ENCODE results near the gene HS3ST4. TPM values are rescaled to one million over a fixed set of nuclear protein-coding genes. Genes with fewer than 3 reads are reported as not detected.

The HS3ST4 gene
- polyA plus RNA-seq, 1 experiment, result not detected

DNA sequence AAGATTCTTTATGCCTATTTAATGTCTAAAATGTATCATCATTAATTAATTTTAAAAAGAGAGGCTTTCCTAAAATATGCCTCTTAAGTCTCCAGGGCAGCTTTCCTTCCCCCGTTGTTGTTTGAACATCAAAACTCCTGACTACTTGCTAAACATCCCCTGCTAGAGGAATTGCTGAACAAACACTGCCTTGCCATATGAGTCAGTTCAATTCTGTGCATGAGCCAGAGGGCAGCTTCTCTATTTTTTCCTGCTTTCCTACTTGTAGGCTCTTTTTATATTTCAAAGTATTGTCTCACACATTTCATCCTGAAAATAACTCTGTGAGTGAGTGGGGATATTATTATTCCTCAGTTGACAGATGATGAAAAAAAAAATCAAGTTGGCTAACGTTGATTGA is 143.4 kb downstream of the HS3ST4 start:
- ChIA-PET POLR2A (no interaction called here), CTCF (no interaction called here)
- DNase-seq (ENCODE audit: low read depth), result no peak
- TF ChIP-seq, protein P1, sequence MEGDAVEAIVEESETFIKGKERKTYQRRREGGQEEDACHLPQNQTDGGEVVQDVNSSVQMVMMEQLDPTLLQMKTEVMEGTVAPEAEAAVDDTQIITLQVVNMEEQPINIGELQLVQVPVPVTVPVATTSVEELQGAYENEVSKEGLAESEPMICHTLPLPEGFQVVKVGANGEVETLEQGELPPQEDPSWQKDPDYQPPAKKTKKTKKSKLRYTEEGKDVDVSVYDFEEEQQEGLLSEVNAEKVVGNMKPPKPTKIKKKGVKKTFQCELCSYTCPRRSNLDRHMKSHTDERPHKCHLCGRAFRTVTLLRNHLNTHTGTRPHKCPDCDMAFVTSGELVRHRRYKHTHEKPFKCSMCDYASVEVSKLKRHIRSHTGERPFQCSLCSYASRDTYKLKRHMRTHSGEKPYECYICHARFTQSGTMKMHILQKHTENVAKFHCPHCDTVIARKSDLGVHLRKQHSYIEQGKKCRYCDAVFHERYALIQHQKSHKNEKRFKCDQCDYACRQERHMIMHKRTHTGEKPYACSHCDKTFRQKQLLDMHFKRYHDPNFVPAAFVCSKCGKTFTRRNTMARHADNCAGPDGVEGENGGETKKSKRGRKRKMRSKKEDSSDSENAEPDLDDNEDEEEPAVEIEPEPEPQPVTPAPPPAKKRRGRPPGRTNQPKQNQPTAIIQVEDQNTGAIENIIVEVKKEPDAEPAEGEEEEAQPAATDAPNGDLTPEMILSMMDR (IDR thresholded peaks at IDR 0.05; ENCODE audit: insufficient read depth, low read depth, low read length), result no peak
- Histone ChIP-seq H3K27me3 (ENCODE audit: control insufficient read depth, insufficient read depth, low read length) (no peaks in the 10 kb centered on the region), H3K4me3 (ENCODE audit: low read depth, low read length) (no peak overlapping the region), H3K36me3 (ENCODE audit: control insufficient read depth, insufficient read depth, low read length) (no peaks in the 10 kb centered on the region)

GRCh38 chr16:25838724-25839186 is 147.0 kb downstream of the HS3ST4 start:
- TF ChIP-seq, protein P1 (IDR thresholded peaks at IDR 0.05; ENCODE audit: insufficient read depth, low read depth, low read length), result peak; percentile 73
- Histone ChIP-seq H3K27me3 (ENCODE audit: control insufficient read depth, insufficient read depth, low read length) (no peaks in the 10 kb centered on the region), H3K4me3 (ENCODE audit: low read depth, low read length) (no peak overlapping the region), H3K36me3 (ENCODE audit: control insufficient read depth, insufficient read depth, low read length) (no peaks in the 10 kb centered on the region)
- DNase-seq (ENCODE audit: low read depth), result peak; percentile 4
- POLR2A ChIA-PET, result no interaction called here
- CTCF ChIA-PET, result interaction anchor here (1.2 to 4.0 kb wide), 5 partner anchors 12 to 1530 kb away, joined by 3 to 17 read pairs (median 5); no protein-coding TSS in a partner anchor

GRCh38 chr16:25841761-25842160 is 150.0 kb downstream of the HS3ST4 start:
- Histone ChIP-seq H3K27me3 (ENCODE audit: control insufficient read depth, insufficient read depth, low read length) (no peaks in the 10 kb centered on the region), H3K4me3 (ENCODE audit: low read depth, low read length) (no peak overlapping the region), H3K36me3 (ENCODE audit: control insufficient read depth, insufficient read depth, low read length) (no peaks in the 10 kb centered on the region)
- TF ChIP-seq, protein P1 (IDR thresholded peaks at IDR 0.05; ENCODE audit: insufficient read depth, low read depth, low read length), result no peak
- no peak for DNase-seq (ENCODE audit: low read depth)
- ChIA-PET POLR2A (no interaction called here), CTCF (interaction anchor here (1.6 kb wide), 1 partner anchor 1268 kb away, joined by 4 read pairs; no protein-coding TSS in a partner anchor)

GRCh38 chr16:25845901-25846300 is 154.1 kb downstream of the HS3ST4 start:
- Histone ChIP-seq H3K4me3 (ENCODE audit: low read depth, low read length) (no peak overlapping the region), H3K27me3 (ENCODE audit: control insufficient read depth, insufficient read depth, low read length) (no peaks in the 10 kb centered on the region), H3K36me3 (ENCODE audit: control insufficient read depth, insufficient read depth, low read length) (no peaks in the 10 kb centered on the region)
- POLR2A ChIA-PET, result no interaction called here
- CTCF ChIA-PET, result no interaction called here
- TF ChIP-seq, protein P1 (IDR thresholded peaks at IDR 0.05; ENCODE audit: insufficient read depth, low read depth, low read length), result no peak
- no peak for DNase-seq (ENCODE audit: low read depth)

- POLR2A ChIA-PET, result no interaction called here
- H3K27me3 ChIP-seq (ENCODE audit: control insufficient read depth, insufficient read depth, low read length), result no peaks in the 10 kb centered on the region
- DNase-seq (ENCODE audit: low read depth), result no peak
- CTCF ChIA-PET, result no interaction called here
- no peak overlapping the region for H3K4me3 ChIP-seq (ENCODE audit: low read depth, low read length)
- H3K36me3 ChIP-seq (ENCODE audit: control insufficient read depth, insufficient read depth, low read length), result no peaks in the 10 kb centered on the region
- TF ChIP-seq, protein P1 (IDR thresholded peaks at IDR 0.05; ENCODE audit: insufficient read depth, low read depth, low read length), result no peak
Observed at GRCh38 chr16:25854141-25854540, 162.4 kb downstream of the HS3ST4 start.

Data from BJ (cell line).